Measurements from ENCODE around the gene GMDS.

DNA sequence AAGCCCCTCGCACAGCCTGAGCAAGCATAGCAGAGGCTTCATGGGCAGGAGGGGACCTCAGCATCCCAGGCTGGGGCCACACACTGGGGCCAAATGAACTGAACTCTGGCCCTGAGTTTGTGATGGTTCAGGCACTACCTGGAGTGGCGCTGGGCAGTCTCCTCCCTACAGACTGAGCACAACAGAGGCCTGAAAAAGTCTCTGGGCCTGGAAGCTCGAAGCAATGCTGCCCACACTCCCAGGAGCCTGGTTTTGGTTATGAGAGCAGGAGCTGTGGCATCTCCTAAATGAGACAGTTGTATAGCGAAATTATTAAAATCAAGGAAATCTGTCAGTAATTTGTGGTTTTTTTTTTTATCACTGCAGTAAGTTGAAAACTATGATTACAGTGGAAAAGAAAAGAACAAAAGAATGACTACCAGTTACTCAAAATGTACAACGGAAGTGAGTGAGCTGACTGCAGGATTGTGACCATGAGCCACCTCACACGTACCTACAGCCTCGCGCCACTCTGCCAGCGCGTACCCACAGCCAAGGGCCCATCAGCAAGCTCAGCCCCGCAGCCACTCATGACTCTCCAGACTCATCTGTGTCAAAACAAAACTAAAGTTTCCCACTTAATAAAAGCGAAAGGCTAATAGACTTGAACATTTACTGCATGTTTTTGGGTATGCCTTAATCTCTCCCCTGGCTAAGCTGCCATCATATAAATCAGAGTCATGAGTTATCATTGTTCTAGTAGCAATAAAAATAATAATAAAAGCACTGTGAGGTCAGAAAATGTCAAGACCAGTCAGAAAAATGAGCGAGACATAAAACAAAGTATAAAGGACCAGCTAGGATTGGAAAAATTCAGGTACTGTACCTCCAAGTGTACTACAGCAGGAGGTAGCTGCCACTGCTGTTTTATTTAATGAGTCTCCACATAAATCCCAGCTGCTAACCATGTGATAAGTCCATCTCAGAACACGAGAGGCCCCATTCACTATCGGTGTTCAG is 458.7 kb downstream of the GMDS start:
- TF ChIP-seq CTCF (IDR thresholded peaks at IDR 0.05) (no peak), POLR2A (IDR thresholded peaks at IDR 0.05) (no peak)

Data from vagina (tissue), 2 donors.